ENCODE data around the gene MORC1.

- TF ChIP-seq CTCF (IDR thresholded peaks at IDR 0.05; ENCODE audit: borderline replicate concordance, extremely low read depth, low read length, poor library complexity, severe bottlenecking): no peak
- no peak for TF ChIP-seq EZH2 (IDR thresholded peaks at IDR 0.05; ENCODE audit: borderline replicate concordance, low read depth, low read length, severe bottlenecking)
Measured at GRCh38 chr3:109116031-109116430, 1.9 kb downstream of the MORC1 start.

Data from DND-41 (cell line).